Measurements from ENCODE around the gene RNF182.

DNA sequence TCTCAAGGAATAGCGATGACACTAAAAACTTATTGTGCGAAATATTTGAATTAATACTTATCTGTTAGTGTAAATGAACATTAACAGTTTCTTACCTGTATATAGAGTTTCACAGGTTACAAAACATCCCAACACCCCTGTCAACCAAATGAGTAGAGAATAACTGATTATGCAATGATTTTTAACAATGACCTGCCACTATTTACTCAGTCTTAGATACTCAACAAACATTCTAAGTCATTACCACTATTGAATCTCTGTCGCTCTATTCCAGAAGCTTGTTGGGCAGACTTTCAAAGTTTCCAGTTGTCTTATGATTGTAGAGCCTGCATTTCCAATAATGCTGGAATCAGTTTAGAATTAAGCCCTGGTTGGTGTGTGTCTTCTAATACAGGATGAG, 85.5 kb downstream of the RNF182 start:
- TF ChIP-seq, protein P1, sequence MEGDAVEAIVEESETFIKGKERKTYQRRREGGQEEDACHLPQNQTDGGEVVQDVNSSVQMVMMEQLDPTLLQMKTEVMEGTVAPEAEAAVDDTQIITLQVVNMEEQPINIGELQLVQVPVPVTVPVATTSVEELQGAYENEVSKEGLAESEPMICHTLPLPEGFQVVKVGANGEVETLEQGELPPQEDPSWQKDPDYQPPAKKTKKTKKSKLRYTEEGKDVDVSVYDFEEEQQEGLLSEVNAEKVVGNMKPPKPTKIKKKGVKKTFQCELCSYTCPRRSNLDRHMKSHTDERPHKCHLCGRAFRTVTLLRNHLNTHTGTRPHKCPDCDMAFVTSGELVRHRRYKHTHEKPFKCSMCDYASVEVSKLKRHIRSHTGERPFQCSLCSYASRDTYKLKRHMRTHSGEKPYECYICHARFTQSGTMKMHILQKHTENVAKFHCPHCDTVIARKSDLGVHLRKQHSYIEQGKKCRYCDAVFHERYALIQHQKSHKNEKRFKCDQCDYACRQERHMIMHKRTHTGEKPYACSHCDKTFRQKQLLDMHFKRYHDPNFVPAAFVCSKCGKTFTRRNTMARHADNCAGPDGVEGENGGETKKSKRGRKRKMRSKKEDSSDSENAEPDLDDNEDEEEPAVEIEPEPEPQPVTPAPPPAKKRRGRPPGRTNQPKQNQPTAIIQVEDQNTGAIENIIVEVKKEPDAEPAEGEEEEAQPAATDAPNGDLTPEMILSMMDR (IDR thresholded peaks at IDR 0.05) = no peak
- TF ChIP-seq POLR2AphosphoS5 (IDR thresholded peaks at IDR 0.05) (no peak), EP300 (IDR thresholded peaks at IDR 0.05; ENCODE audit: low read depth) (no peak)

All from transverse colon (tissue), 4 donors.